SK-N-SH (cell line): ENCODE results near the gene FGF13. TPM values are rescaled to one million over a fixed set of nuclear protein-coding genes. Genes with fewer than 3 reads are reported as not detected.

Experiments
- CTCF ChIA-PET: fragments of 300-600, 350-600 bp; formaldehyde crosslinking; extraction: SDS; loops from one replicate; lab custom pipeline; 2021; lab: Yijun Ruan, JAX
- POLR2A ChIA-PET: fragments of 350-600 bp; sonication (Branson Sonifier 250); formaldehyde crosslinking; extraction: SDS; loops from one replicate; lab custom pipeline; 2020; ENCODE audit warnings: antibody characterized with exemption, inconsistent platforms; lab: Yijun Ruan, JAX
- DNase-seq: peaks from one replicate; pipeline ENCODE4 v3.0.0; 2012
- H2AFZ ChIP-seq: fragments of 200-600 bp; sonication (generic); 2 replicates; pipeline ENCODE4 v1.8.1; 2016; ENCODE audit warnings: antibody characterized with exemption, mild to moderate bottlenecking, low read depth
- H3F3A ChIP-seq: fragments of 200-600 bp; sonication (generic); replicated peaks from 2 replicates; pipeline ENCODE3; 2016; ENCODE audit warnings: antibody characterized with exemption, mild to moderate bottlenecking; ENCODE audit not compliant: insufficient read depth
- H3K27ac ChIP-seq, 2 experiments: fragments of 200-500 bp in 1 of 2; fragments of 200-600 bp in 1 of 2; sonication (Bioruptor generic) in 1 of 2; sonication (generic), shearing (Covaris generic) in 1 of 2; 2 replicates each; pipeline versions ENCODE4 v1.5.1 to v1.6.1; 2014 to 2016; ENCODE audit warnings: low read depth in 2 of 2, inconsistent platforms in 1 of 2, low read length in 1 of 2, mild to moderate bottlenecking in 1 of 2, mixed read lengths in 1 of 2
- H3K27me3 ChIP-seq: fragments of 200-600 bp; sonication (generic), shearing (Covaris generic); 2 replicates; pipeline ENCODE4 v1.6.1; 2016; ENCODE audit warnings: mixed run types; ENCODE audit not compliant: insufficient read depth
- H3K36me3 ChIP-seq, 2 experiments: fragments of 200-500 bp in 1 of 2; fragments of 200-600 bp in 1 of 2; sonication (Bioruptor generic) in 1 of 2; sonication (generic) in 1 of 2; replicated peaks in 1 of 2; 2 replicates each; pipeline versions ENCODE3 to v1.5.1; 2014 to 2016; ENCODE audit warnings: low read length in 1 of 2, mild to moderate bottlenecking in 1 of 2; ENCODE audit not compliant: insufficient read depth in 2 of 2, control insufficient read depth in 1 of 2
- H3K4me1 ChIP-seq, 2 experiments: fragments of 200-500 bp in 1 of 2; fragments of 200-600 bp in 1 of 2; sonication (Bioruptor generic) in 1 of 2; sonication (generic), shearing (Covaris generic) in 1 of 2; 2 replicates each; pipeline versions ENCODE4 v1.5.1 to v1.6.1; 2014 to 2016; ENCODE audit warnings: low read depth in 1 of 2, low read length in 1 of 2, mixed run types in 1 of 2; ENCODE audit not compliant: insufficient read depth in 2 of 2, control insufficient read depth in 1 of 2
- H3K4me2 ChIP-seq: fragments of 200-600 bp; sonication (generic), shearing (Covaris generic); 2 replicates; pipeline ENCODE4 v1.6.1; 2017; ENCODE audit warnings: mixed run types
- H3K4me3 ChIP-seq, 2 experiments: fragments of 200-500 bp in 1 of 2; fragments of 200-600 bp in 1 of 2; sonication (Bioruptor generic) in 1 of 2; sonication (generic), shearing (Covaris generic) in 1 of 2; 2 replicates each; pipeline versions ENCODE4 v1.5.1 to v1.8.1; 2014 to 2016; ENCODE audit warnings: low read depth in 2 of 2, inconsistent platforms in 1 of 2, low read length in 1 of 2, mild to moderate bottlenecking in 1 of 2, mixed read lengths in 1 of 2, moderate library complexity in 1 of 2
- H3K79me2 ChIP-seq: fragments of 200-600 bp; sonication (generic); 2 replicates; pipeline ENCODE4 v1.8.1; 2017; ENCODE audit warnings: mild to moderate bottlenecking; ENCODE audit not compliant: insufficient read depth
- H3K9ac ChIP-seq: fragments of 200-600 bp; sonication (generic); 2 replicates; pipeline ENCODE4 v1.6.1; 2017; ENCODE audit warnings: mixed run types
- H3K9me2 ChIP-seq: fragments of 200-600 bp; sonication (generic); 2 replicates; pipeline ENCODE4 v1.6.1; 2017; ENCODE audit warnings: mixed run types
- H3K9me3 ChIP-seq: fragments of 200-600 bp; sonication (generic); 2 replicates; pipeline ENCODE4 v1.6.1; 2017; ENCODE audit warnings: mixed run types, mild to moderate bottlenecking, moderate library complexity
- H4K20me1 ChIP-seq: fragments of 200-600 bp; sonication (generic); 2 replicates; pipeline ENCODE4 v1.6.1; 2017; ENCODE audit warnings: mild to moderate bottlenecking, mixed run types; ENCODE audit not compliant: insufficient read depth
- CHD2 ChIP-seq: fragments of 150-350 bp; IDR thresholded peaks from 2 replicates; pipeline ENCODE4 v1.6.1; 2018; ENCODE audit warnings: low read length; ENCODE audit not compliant: partially characterized antibody
- CTCF ChIP-seq: fragments of 200-600 bp; sonication (generic); IDR thresholded peaks from 2 replicates; pipeline ENCODE4 v1.6.1; 2017; ENCODE audit warnings: antibody characterized with exemption, mild to moderate bottlenecking, moderate library complexity
- EZH2phosphoT487 ChIP-seq: fragments of 200-600 bp; sonication (generic); IDR thresholded peaks from 2 replicates; pipeline ENCODE4 v1.6.1; 2017; ENCODE audit warnings: low read depth, mixed run types, mild to moderate bottlenecking, antibody characterized with exemption, moderate library complexity, borderline replicate concordance
- FOSL2 ChIP-seq: IDR thresholded peaks from 2 replicates; pipeline ENCODE4 v1.4.0; 2012; ENCODE audit warnings: low read depth, mild to moderate bottlenecking, moderate library complexity, borderline replicate concordance
- GATA2 ChIP-seq: sonication (generic); formaldehyde crosslinking; IDR thresholded peaks from 2 replicates; pipeline ENCODE4 v1.5.0; 2020; ENCODE audit warnings: mild to moderate bottlenecking, missing genetic modification reagents
- IRF3 ChIP-seq: fragments of 150-350 bp; IDR thresholded peaks from 2 replicates; pipeline ENCODE4 v1.6.1; 2016; ENCODE audit warnings: mild to moderate bottlenecking, low read depth, low read length
- JUND ChIP-seq: IDR thresholded peaks from 2 replicates; pipeline ENCODE4 v1.4.0; 2012
- MEF2A ChIP-seq: IDR thresholded peaks from 2 replicates; pipeline ENCODE4 v1.4.0; 2012; ENCODE audit warnings: low read depth, borderline replicate concordance
- NFIC ChIP-seq: IDR thresholded peaks from 2 replicates; pipeline ENCODE4 v1.4.0; 2012; ENCODE audit warnings: borderline replicate concordance
- NRF1 ChIP-seq: IDR thresholded peaks from 2 replicates; pipeline ENCODE4 v1.6.1; 2012; ENCODE audit warnings: low read depth, mild to moderate bottlenecking, low read length
- RAD21 ChIP-seq: IDR thresholded peaks from 2 replicates; pipeline ENCODE4 v1.6.1; 2012; ENCODE audit warnings: mild to moderate bottlenecking, low read length
- RCOR1 ChIP-seq: fragments of 150-350 bp; IDR thresholded peaks from 2 replicates; pipeline ENCODE4 v1.6.1; 2017; ENCODE audit warnings: antibody characterized with exemption, low read length
- RXRA ChIP-seq: IDR thresholded peaks from 2 replicates; pipeline ENCODE4 v1.4.0; 2012; ENCODE audit warnings: low read depth, mild to moderate bottlenecking, borderline replicate concordance
- SIN3A ChIP-seq: IDR thresholded peaks from 2 replicates; pipeline ENCODE4 v1.6.1; 2012; ENCODE audit warnings: low read depth, mild to moderate bottlenecking, low read length, moderate library complexity, borderline replicate concordance
- TAF1 ChIP-seq: IDR thresholded peaks from 2 replicates; pipeline ENCODE4 v1.6.1; 2012; ENCODE audit warnings: low read depth, mild to moderate bottlenecking, low read length, moderate library complexity, borderline replicate concordance
- TCF12 ChIP-seq: IDR thresholded peaks from 2 replicates; pipeline ENCODE4 v1.4.0; 2012
- TEAD4 ChIP-seq: IDR thresholded peaks from 2 replicates; pipeline ENCODE4 v1.4.0; 2012; ENCODE audit warnings: mild to moderate bottlenecking, borderline replicate concordance; ENCODE audit not compliant: insufficient read depth
- USF1 ChIP-seq: IDR thresholded peaks from 2 replicates; pipeline ENCODE4 v1.4.0; 2012; ENCODE audit warnings: low read depth, borderline replicate concordance
- USF2 ChIP-seq: fragments of 150-350 bp; IDR thresholded peaks from 2 replicates; pipeline ENCODE4 v1.6.1; 2017; ENCODE audit warnings: antibody characterized with exemption, low read length, low read depth, borderline replicate concordance
- YY1 ChIP-seq: IDR thresholded peaks from 2 replicates; pipeline ENCODE4 v1.4.0; 2012; ENCODE audit warnings: low read depth, mild to moderate bottlenecking
- WGBS: methylation state at CpG from one replicate; pipeline ENCODE4 v1.1.6; 2017; ENCODE audit warnings: low lambda C conversion rate; 5-methylcytosine and 5-hydroxymethylcytosine counted together
- polyA plus RNA-seq, 3 experiments: library from polyadenylated mRNA; depleted of rRNA; stranded (reverse); fragments of >200 nt; gene quantifications; 2 replicates each; pipeline ENCODE4 v1.2.3, GENCODE V29; 2012

FGF13 gene
- polyA plus RNA-seq, 1 of the 3 experiments (the other 2 are of a cell fraction): 0.12 TPM

DNA sequence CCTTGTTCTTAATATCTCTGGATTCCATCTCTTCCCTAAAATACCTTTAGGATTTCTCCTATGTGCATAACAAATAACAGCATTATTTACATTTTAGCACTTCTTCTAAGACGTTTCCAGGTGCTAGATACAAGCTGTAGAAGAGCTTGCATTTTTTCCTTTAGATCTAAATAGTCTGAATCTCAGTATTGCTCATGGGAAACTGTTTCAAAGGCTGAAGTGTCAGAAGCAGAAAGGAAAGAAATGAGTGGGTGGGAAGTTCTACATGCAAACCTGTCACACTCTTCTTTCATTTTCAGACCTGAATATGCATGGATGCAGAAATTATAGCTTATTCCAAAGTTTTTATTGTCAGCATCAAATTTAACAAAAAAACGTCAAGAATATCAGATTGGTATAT is 41.8 kb downstream of the FGF13 start (continued):
- TF ChIP-seq TEAD4: no peak
- no peak for TF ChIP-seq MEF2A
- TF ChIP-seq RCOR1: no peak
- TF ChIP-seq EZH2phosphoT487: no peak

DNA sequence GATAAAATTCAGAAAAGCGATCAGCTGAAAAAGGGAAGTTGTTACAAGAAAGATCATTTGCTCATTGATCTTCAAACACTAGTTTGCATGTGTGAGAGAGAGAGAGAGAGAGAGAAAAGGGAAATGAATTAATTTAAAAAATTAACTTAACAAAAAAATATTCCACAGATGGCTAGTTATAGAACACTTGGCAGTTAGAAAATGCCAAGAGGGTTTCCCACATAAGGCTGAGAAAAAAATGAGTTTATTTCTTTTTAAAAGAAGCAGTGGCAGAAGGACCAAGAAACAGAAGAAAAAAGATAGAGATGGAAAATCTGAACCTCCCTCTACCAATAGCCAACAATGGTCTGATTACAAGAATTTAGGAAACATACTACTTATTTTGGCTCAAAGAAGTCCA is 47.1 kb downstream of the FGF13 start:
- H3K9me3 ChIP-seq: no peaks in the 10 kb centered on the region
- no peaks in the 10 kb centered on the region for H3K36me3 ChIP-seq
- H3K4me2 ChIP-seq: no peak overlapping the region
- no peaks in the 10 kb centered on the region for H3K9me2 ChIP-seq
- WGBS: 0% methylated on average over 1 of the region's 1 CpG
- H3K4me1 ChIP-seq: no peaks in the 10 kb centered on the region
- H3K79me2 ChIP-seq: no peaks in the 10 kb centered on the region
- POLR2A ChIA-PET: no interaction called here
- H3K9ac ChIP-seq: no peak overlapping the region
- H3K27me3 ChIP-seq: no peaks in the 10 kb centered on the region
- H3F3A ChIP-seq: no peaks in the 10 kb centered on the region
- H4K20me1 ChIP-seq: 0 out of 2 replicates have a peak, but pooled peaks cover 3% of the 10 kb centered on the region
- no peak overlapping the region for H3K27ac ChIP-seq
- DNase-seq: no peak
- CTCF ChIA-PET: no interaction called here
- TF ChIP-seq CTCF: no peak
- TF ChIP-seq JUND: no peak
- TF ChIP-seq CHD2: no peak
- no peak for TF ChIP-seq RXRA
- TF ChIP-seq SIN3A: no peak
- no peak for TF ChIP-seq IRF3
- no peak for TF ChIP-seq USF1
- no peak for TF ChIP-seq RAD21
- TF ChIP-seq FOSL2: no peak
- TF ChIP-seq GATA2 (CRISPR knock-in tag): no peak
- TF ChIP-seq NRF1: no peak
- TF ChIP-seq TAF1: no peak
- TF ChIP-seq NFIC: no peak
- no peak for TF ChIP-seq YY1
- TF ChIP-seq TCF12: no peak
- TF ChIP-seq USF2: no peak
- H3K4me3 ChIP-seq: no peak overlapping the region
- H2AFZ ChIP-seq: no peak overlapping the region
